ENCODE measurements around the gene AKR1B15.

The AKR1B15 gene

DNA sequence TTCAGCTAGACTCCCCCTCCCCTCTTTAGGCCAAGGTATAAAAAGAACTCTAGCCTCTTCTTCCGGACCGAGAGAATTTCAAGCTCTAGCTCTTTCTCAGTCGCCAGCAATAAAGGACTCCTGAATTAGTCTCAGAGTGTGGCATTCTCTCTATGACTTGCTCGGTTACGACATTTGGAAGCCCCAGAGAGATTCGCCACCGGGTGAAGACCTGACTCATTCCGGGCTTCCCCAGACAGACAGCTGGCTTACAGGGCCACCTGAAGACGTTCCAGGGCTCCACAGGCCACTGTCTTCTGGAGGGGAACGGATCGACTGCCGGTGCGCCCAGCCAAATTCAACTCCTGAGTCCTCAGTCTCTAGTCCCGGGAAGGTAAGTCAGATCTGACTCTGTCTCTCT, at the start of gene AKR1B15:
AKR1B15 (plus strand) TSS at position 234 of the 400 bp plus-strand sequence. CDS start 15,510 bp downstream, outside the sequence.
- in situ Hi-C loops (cut with MboI; ENCODE audit: low pct_unique_long_range_greater_than_20kb, low sequenced_read_pairs, unreplicated experiment): no loop called here
- peak; percentile 74 for DNase-seq (ENCODE audit: low spot score)
- TF ChIP-seq CTCF (IDR thresholded peaks at IDR 0.05; ENCODE audit: extremely low read depth, insufficient read depth, missing control alignments): no peak

DNA sequence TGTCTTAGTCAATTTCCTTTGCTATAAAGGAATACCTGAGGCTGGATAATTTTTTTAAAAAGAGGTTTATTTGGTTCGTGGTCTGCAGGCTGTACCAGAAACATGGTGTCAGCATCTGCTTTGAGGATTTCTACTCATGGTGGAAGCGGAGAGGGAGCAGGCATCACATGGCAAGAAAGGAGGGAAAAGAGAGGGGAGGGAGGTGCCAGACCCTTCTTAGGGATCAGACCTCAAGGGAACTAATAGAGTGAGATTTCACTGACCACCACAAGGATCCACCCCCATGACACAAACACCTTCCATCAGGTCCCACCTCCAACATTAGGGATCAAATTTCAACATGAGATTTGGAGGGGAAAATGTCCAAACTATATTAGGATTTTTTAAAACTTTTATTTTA, 48.5 kb upstream of the AKR1B15 start:
- in situ Hi-C loops (cut with MboI; ENCODE audit: low pct_unique_long_range_greater_than_20kb, low sequenced_read_pairs, unreplicated experiment): no loop called here
- no peak for DNase-seq (ENCODE audit: low spot score)
- TF ChIP-seq CTCF (IDR thresholded peaks at IDR 0.05; ENCODE audit: extremely low read depth, insufficient read depth, missing control alignments): no peak

GRCh38 chr7:134500982-134501381, 47.9 kb upstream of the AKR1B15 start:
- no peak for DNase-seq (ENCODE audit: low spot score)
- in situ Hi-C loops (cut with MboI; ENCODE audit: low pct_unique_long_range_greater_than_20kb, low sequenced_read_pairs, unreplicated experiment): no loop called here
- TF ChIP-seq CTCF (IDR thresholded peaks at IDR 0.05; ENCODE audit: extremely low read depth, insufficient read depth, missing control alignments): no peak

DNA sequence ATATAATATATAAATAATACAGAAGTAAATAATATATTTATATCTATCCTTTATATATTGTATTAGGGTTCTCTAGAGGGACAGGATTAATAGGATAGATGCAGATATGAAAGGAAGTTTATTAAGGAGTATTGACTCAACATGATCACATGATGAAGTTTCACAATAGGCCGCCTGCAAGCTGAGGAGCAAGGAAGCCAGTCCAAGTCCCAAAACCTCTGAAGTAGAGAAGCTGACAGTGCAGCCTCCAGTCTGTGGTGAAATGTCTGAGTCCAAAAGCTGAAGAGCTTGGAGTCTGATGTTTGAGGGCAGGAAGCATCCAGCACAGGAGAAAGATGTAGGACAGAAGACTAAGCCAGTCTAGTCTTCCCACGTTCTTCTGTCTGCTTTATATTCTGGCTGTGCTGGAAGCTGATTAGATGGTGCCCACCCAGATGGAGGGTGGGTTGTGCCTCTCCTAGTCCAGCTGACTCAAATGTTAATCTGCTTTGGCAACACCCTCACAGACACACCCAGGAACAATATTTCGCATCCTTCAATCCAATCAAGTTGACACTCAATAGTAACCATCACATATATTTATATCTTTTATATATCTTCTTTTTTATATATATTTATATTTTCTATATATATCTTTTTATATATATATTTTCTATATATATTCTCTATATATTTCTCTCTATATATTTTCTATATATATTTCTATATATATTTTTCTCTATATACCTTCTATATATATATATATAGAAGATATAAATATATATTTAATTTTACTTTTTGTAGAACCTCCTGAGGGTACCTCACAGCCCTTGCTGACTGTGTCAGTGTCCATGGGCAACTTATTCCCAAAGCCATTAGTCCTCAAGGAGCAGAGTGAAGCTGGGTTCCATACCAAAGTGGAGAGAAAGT, 46.2 kb upstream of the AKR1B15 start:
- no peak for TF ChIP-seq CTCF (IDR thresholded peaks at IDR 0.05; ENCODE audit: extremely low read depth, insufficient read depth, missing control alignments)
- in situ Hi-C loops (cut with MboI; ENCODE audit: low pct_unique_long_range_greater_than_20kb, low sequenced_read_pairs, unreplicated experiment): no loop called here
- DNase-seq (ENCODE audit: low spot score): no peak

DNA sequence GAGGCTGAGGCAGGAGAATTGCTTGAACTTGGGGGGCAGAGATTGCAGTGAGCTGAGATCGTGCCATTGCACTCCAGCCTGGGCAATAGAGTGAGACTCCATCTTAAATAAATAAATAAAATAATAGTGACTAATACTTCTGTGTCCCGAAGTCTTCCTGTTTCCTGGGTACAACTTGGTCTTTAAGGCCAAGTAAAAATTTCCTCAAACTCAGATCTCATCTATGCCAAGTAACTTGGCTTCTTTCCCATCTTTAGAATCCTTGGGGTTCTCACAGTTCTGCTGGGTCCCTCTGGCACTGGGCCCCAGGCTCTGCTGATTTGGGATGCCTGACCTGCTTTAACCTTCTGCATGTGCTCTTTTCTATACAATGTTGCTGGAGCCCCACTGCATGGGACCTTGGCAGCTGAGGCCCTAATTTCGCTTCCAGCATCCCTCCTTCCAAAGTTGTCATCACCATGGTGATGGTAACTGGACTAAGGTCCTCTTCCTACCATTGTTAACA, 44.2 kb upstream of the AKR1B15 start:
- TF ChIP-seq CTCF (IDR thresholded peaks at IDR 0.05; ENCODE audit: extremely low read depth, insufficient read depth, missing control alignments): no peak
- no peak for DNase-seq (ENCODE audit: low spot score)
- in situ Hi-C loops (cut with MboI; ENCODE audit: low pct_unique_long_range_greater_than_20kb, low sequenced_read_pairs, unreplicated experiment): no loop called here

DNA sequence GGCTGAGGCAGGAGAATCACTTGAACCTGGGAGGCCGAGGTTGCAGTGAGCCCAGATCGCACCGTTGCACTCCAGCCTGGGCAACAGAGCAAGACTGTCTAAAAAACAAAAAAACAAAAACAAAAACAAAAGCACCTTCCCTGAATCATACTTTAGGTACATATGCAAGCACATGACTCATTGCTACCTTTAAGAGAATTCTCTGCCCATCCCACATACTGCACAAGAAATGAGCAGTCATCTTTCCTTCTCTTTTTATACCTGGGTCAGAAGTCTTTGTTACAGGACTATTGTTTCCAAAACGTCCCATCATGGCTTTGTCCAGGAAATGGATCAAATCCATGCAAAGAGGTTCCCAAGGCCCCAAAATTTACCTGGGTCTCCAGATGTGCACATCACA, 43.1 kb upstream of the AKR1B15 start:
- DNase-seq (ENCODE audit: low spot score): no peak
- in situ Hi-C loops (cut with MboI; ENCODE audit: low pct_unique_long_range_greater_than_20kb, low sequenced_read_pairs, unreplicated experiment): no loop called here
- TF ChIP-seq CTCF (IDR thresholded peaks at IDR 0.05; ENCODE audit: extremely low read depth, insufficient read depth, missing control alignments): no peak
